CD4-positive, CD25-positive, alpha-beta regulatory T cell (primary cell): ENCODE data around the gene HESX1. TPM values are rescaled to one million over a fixed set of nuclear protein-coding genes. Genes with fewer than 3 reads are reported as not detected.

Experiments used
- ATAC-seq, 2 donors: fragments of 150-1000 bp; cut with Tn5 transposase; one replicate each; pipeline ENCODE4 v1.10.0; 2021; ENCODE audit warnings: low read depth in 2 of 2, moderate number of reproducible peaks in 2 of 2, moderate library complexity in 1 of 2
- DNase-seq, 3 donors: peaks; one replicate each; pipeline versions ENCODE4 v3.0.0 to v3.0.0-alpha.2; 2012 to 2022; ENCODE audit warnings: mixed read lengths in 1 of 3
- H3K27ac ChIP-seq: one replicate; pipeline ENCODE4 v1.7.0; 2013; ENCODE audit warnings: mild to moderate bottlenecking, low read length; ENCODE audit not compliant: insufficient read depth, poor library complexity, severe bottlenecking
- H3K27me3 ChIP-seq: one replicate; pipeline ENCODE4 v1.7.0; 2013; ENCODE audit warnings: low read length; ENCODE audit not compliant: control insufficient read depth, insufficient read depth
- H3K36me3 ChIP-seq: one replicate; pipeline ENCODE4 v1.7.0; 2013; ENCODE audit warnings: mild to moderate bottlenecking, low read length, moderate library complexity; ENCODE audit not compliant: control insufficient read depth, insufficient read depth
- H3K4me1 ChIP-seq: 2 replicates; pipeline ENCODE4 v1.7.0; 2013; ENCODE audit warnings: mild to moderate bottlenecking, low read length; ENCODE audit not compliant: insufficient read depth, control insufficient read depth, poor library complexity, severe bottlenecking
- H3K4me3 ChIP-seq: one replicate; pipeline ENCODE4 v1.7.0; 2013; ENCODE audit warnings: low read depth, mild to moderate bottlenecking, low read length, moderate library complexity
- H3K9me3 ChIP-seq, 2 experiments: 1 replicate in 1 of 2; 2 replicates in 1 of 2; pipeline ENCODE4 v1.7.0; 2013; ENCODE audit warnings: low read length in 2 of 2, mild to moderate bottlenecking in 1 of 2, moderate library complexity in 1 of 2; ENCODE audit not compliant: control insufficient read depth in 2 of 2
- H3K27ac Mint-ChIP-seq, 3 donors: one replicate each; pipeline ENCODE4 v1.8.0; 2020 to 2022; ENCODE audit warnings: mild to moderate bottlenecking in 3 of 3, mixed read lengths in 3 of 3, moderate library complexity in 2 of 3
- H3K27me3 Mint-ChIP-seq: one replicate; pipeline ENCODE4 v1.8.0; 2022; ENCODE audit warnings: mild to moderate bottlenecking, mixed read lengths
- H3K36me3 Mint-ChIP-seq: one replicate; pipeline ENCODE4 v1.8.0; 2020; ENCODE audit warnings: mixed read lengths
- H3K4me1 Mint-ChIP-seq, 4 donors: one replicate each; pipeline ENCODE4 v1.8.0; 2020 to 2022; ENCODE audit warnings: mixed read lengths in 4 of 4, mild to moderate bottlenecking in 1 of 4
- H3K4me3 Mint-ChIP-seq, 4 donors: one replicate each; pipeline ENCODE4 v1.8.0; 2020 to 2022; ENCODE audit warnings: mild to moderate bottlenecking in 4 of 4, mixed read lengths in 4 of 4, moderate library complexity in 3 of 4
- H3K9me3 Mint-ChIP-seq, 7 donors: one replicate each; pipeline ENCODE4 v1.8.0; 2020 to 2022; ENCODE audit warnings: mixed read lengths in 7 of 7, mild to moderate bottlenecking in 3 of 7, moderate library complexity in 2 of 7
- polyA plus RNA-seq, 4 donors: library from polyadenylated mRNA; unstranded; fragments of 300-500 nt; fragmentation: Illumina TruSeq; gene quantifications; one replicate each; pipeline ENCODE4 v1.2.3, GENCODE V29; 2021
- total RNA-seq: library from RNA; stranded (reverse); gene quantifications from one replicate; pipeline ENCODE4 v1.2.3, GENCODE V29; 2022

The HESX1 gene
- total and polyA plus RNA-seq, 5 donors from 2014 or later = 0.78 TPM; not detected in 4

DNA sequence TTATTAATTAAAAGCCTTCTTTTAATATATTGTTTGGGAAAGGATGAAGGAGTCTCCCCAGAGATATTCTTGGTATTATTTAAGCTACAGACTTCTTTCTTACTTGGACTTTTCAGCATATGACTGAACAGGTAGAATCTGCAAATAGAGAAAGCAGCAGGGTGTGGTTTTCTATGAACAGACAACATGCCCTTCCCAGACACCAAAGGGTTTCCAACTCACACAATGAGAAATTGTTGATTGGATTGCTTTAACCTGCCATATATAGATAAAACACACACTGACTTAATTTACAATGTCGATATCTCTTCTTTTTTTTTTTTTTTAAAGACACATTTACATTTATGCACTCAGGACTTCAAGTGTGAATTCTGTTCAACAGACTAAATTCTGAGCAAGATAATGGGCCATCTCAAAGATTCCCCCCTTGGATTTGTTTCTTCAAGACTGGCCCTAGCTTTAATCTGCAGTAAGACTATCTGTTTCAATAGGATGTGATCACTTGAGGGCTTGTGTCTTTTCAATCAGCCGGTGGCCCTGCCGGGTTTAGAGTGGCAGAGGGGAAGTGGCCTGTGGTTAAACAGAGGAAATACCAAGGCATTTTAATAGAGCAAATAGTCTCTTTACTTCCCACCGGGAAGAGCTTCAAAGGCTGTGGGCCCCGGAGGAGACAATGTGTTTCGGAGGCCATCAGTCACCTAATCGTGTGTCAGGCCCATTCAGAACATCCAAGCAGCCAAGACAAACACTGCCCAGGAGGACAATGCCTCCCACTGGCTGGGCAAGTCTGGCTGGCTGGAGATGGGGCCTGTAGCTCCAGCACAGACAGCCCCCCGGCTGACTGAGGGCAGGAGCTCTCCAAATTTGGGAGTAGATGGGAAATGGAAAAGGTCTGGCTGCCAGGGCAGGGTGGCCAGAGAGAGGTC lies 40.7 kb downstream of the HESX1 start:
- no peaks in the 10 kb centered on the region for H3K9me3 ChIP-seq
- H3K4me3 ChIP-seq = no peak overlapping the region
- ATAC-seq = peak; percentile 53 to 69
- Mint-ChIP-seq H3K9me3 (peaks cover 0 to 2% (median 0%) of the 10 kb centered on the region in 7 donors), H3K4me1 (peaks cover 9 to 17% (median 15%) of the 10 kb centered on the region in 4 donors), H3K36me3 (no peaks in the 10 kb centered on the region), H3K27me3 (peaks cover 56% of the 10 kb centered on the region), H3K4me3 (peak overlapping the region in 2 of 4 donors; percentile 17 to 41), H3K27ac (no peak overlapping the region)
- peaks cover 15% of the 10 kb centered on the region for H3K27me3 ChIP-seq
- peak in 1 of 3 donors; percentile 68 for DNase-seq
- H3K4me1 ChIP-seq = peaks cover 15% of the 10 kb centered on the region
- no peaks in the 10 kb centered on the region for H3K36me3 ChIP-seq
- H3K27ac ChIP-seq = no peak overlapping the region

- peaks cover 9 to 15% (median 13%) of the 10 kb centered on the region in 4 donors for H3K4me1 Mint-ChIP-seq
Measured at GRCh38 chr3:57158325-57158724, 41.5 kb downstream of the HESX1 start.

DNA sequence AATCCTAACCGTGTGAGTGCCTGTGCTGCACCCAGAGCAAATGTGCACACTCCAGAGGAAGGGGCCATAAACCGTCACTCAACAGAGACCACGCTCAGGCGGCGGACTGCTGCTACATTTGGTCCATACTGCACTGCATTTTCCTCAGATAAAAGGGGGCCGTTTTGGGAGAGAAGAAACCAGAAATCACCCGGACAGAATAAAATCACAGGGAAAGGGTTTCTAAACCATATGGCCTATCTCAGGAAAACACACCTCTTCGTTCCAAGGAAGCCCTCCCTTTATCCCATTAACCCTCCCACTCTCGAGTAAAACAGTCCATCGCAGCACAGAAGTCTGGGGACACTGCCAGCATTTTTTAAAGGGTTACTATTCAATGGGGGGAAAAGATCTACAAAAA lies 42.2 kb downstream of the HESX1 start:
- peaks cover 8% of the 10 kb centered on the region for H3K27me3 ChIP-seq
- no peaks in the 10 kb centered on the region for H3K36me3 Mint-ChIP-seq
- ATAC-seq (no peak), DNase-seq (no peak)
- peaks cover 0 to 2% (median 0%) of the 10 kb centered on the region in 7 donors for H3K9me3 Mint-ChIP-seq
- no peak overlapping the region for H3K27ac ChIP-seq
- H3K36me3 ChIP-seq = no peaks in the 10 kb centered on the region
- peaks cover 12% of the 10 kb centered on the region for H3K4me1 ChIP-seq
- peaks cover 46% of the 10 kb centered on the region for H3K27me3 Mint-ChIP-seq
- H3K4me3 ChIP-seq = no peak overlapping the region
- H3K27ac Mint-ChIP-seq = no peak overlapping the region
- no peaks in the 10 kb centered on the region for H3K9me3 ChIP-seq
- H3K4me3 Mint-ChIP-seq = no peak overlapping the region
- H3K4me1 Mint-ChIP-seq = peaks cover 9 to 15% (median 13%) of the 10 kb centered on the region in 4 donors

More at GRCh38 chr3:57158325-57158724, 41.5 kb downstream of the HESX1 start:
- Histone ChIP-seq H3K9me3 (no peaks in the 10 kb centered on the region), H3K4me1 (peaks cover 12% of the 10 kb centered on the region), H3K27me3 (peaks cover 15% of the 10 kb centered on the region), H3K27ac (no peak overlapping the region), H3K36me3 (no peaks in the 10 kb centered on the region), H3K4me3 (no peak overlapping the region)
- Mint-ChIP-seq H3K4me3 (no peak overlapping the region), H3K36me3 (no peaks in the 10 kb centered on the region), H3K27me3 (peaks cover 50% of the 10 kb centered on the region), H3K9me3 (peaks cover 0 to 2% (median 0%) of the 10 kb centered on the region in 7 donors), H3K27ac (no peak overlapping the region)
- no peak for ATAC-seq
- no peak for DNase-seq

GRCh38 chr3:57155310-57155643 lies 44.5 kb downstream of the HESX1 start:
- H3K9me3 Mint-ChIP-seq = peaks cover 0 to 2% (median 0%) of the 10 kb centered on the region in 7 donors
- no peaks in the 10 kb centered on the region for H3K36me3 Mint-ChIP-seq
- no peak overlapping the region for H3K27ac Mint-ChIP-seq
- Histone ChIP-seq H3K27me3 (no peaks in the 10 kb centered on the region), H3K9me3 (no peaks in the 10 kb centered on the region), H3K4me1 (peaks cover 12% of the 10 kb centered on the region), H3K27ac (no peak overlapping the region), H3K36me3 (no peaks in the 10 kb centered on the region), H3K4me3 (no peak overlapping the region)
- peaks cover 46% of the 10 kb centered on the region for H3K27me3 Mint-ChIP-seq
- H3K4me1 Mint-ChIP-seq = peaks cover 9 to 15% (median 11%) of the 10 kb centered on the region in 4 donors
- no peak overlapping the region for H3K4me3 Mint-ChIP-seq
- DNase-seq = no peak
- ATAC-seq = no peak

- ATAC-seq = no peak
- Histone ChIP-seq H3K9me3 (no peaks in the 10 kb centered on the region), H3K27me3 (peaks cover 1% of the 10 kb centered on the region), H3K36me3 (no peaks in the 10 kb centered on the region), H3K4me1 (peaks cover 11% of the 10 kb centered on the region), H3K4me3 (no peak overlapping the region), H3K27ac (no peak overlapping the region)
- H3K27ac Mint-ChIP-seq = no peak overlapping the region
- no peak for DNase-seq
- no peaks in the 10 kb centered on the region for H3K36me3 Mint-ChIP-seq
- peaks cover 46% of the 10 kb centered on the region for H3K27me3 Mint-ChIP-seq
- H3K4me1 Mint-ChIP-seq = peaks cover 9 to 15% (median 11%) of the 10 kb centered on the region in 4 donors
- H3K9me3 Mint-ChIP-seq = peaks cover 0 to 2% (median 0%) of the 10 kb centered on the region in 7 donors
- no peak overlapping the region for H3K4me3 Mint-ChIP-seq
Measured at GRCh38 chr3:57154470-57155309, 45.1 kb downstream of the HESX1 start.

GRCh38 chr3:57152151-57153143 lies 47.3 kb downstream of the HESX1 start:
- Mint-ChIP-seq H3K9me3 (peaks cover 0 to 2% (median 0%) of the 10 kb centered on the region in 7 donors), H3K4me3 (no peak overlapping the region), H3K4me1 (no peaks in the 10 kb centered on the region), H3K27ac (no peak overlapping the region), H3K27me3 (peaks cover 54% of the 10 kb centered on the region), H3K36me3 (no peaks in the 10 kb centered on the region)
- ATAC-seq = no peak
- Histone ChIP-seq H3K4me3 (no peak overlapping the region), H3K4me1 (no peaks in the 10 kb centered on the region), H3K27ac (no peak overlapping the region), H3K27me3 (peaks cover 6% of the 10 kb centered on the region), H3K36me3 (no peaks in the 10 kb centered on the region), H3K9me3 (no peaks in the 10 kb centered on the region)
- DNase-seq = no peak

DNA sequence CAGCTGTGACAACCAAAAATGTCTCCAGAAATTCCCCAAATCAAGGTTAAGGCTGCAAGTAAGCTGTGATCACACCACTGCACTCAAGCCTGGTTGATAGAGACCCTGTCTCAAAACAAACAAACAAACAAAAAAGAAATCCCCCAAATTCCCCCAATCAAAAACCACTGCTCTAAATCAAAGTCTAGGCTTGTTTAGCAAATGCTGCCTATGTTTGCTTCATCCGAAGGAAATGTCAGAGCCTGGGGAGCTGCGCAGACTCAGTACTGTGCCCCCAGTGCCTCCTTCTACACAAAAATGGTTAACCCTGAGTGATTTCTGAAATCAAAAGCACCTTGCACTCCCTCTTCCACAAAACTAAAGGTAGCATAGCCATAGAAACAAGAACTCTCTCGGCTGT lies 48.0 kb downstream of the HESX1 start:
- ATAC-seq (no peak), DNase-seq (no peak)
- Mint-ChIP-seq H3K27ac (no peak overlapping the region), H3K9me3 (peaks cover 0 to 2% (median 0%) of the 10 kb centered on the region in 7 donors), H3K4me3 (no peak overlapping the region), H3K36me3 (no peaks in the 10 kb centered on the region), H3K4me1 (no peaks in the 10 kb centered on the region), H3K27me3 (peaks cover 56% of the 10 kb centered on the region)
- no peaks in the 10 kb centered on the region for H3K9me3 ChIP-seq
- H3K36me3 ChIP-seq = no peaks in the 10 kb centered on the region
- no peak overlapping the region for H3K27ac ChIP-seq
- no peaks in the 10 kb centered on the region for H3K4me1 ChIP-seq
- H3K4me3 ChIP-seq = no peak overlapping the region
- H3K27me3 ChIP-seq = peaks cover 6% of the 10 kb centered on the region
